Testis (tissue), 2 donors: ENCODE results near the gene FHAD1.

Experiments used
- POLR2A ChIP-seq: fragments of 450-650 bp; IDR thresholded peaks from one replicate; pipeline ENCODE4 v1.6.1; 2017; ENCODE audit warnings: antibody characterized with exemption, mild to moderate bottlenecking, moderate library complexity
- TF ChIP-seq, protein P1 (sequence below), 3 experiments: fragments of 450-650 bp in 2 of 3; fragments of 200-600 bp in 1 of 3; sonication (generic) in 1 of 3; IDR thresholded peaks; one replicate each; pipeline ENCODE4 v1.5.1; 2016 to 2019; ENCODE audit warnings: antibody characterized with exemption in 3 of 3, mild to moderate bottlenecking in 2 of 3, moderate library complexity in 1 of 3

DNA sequence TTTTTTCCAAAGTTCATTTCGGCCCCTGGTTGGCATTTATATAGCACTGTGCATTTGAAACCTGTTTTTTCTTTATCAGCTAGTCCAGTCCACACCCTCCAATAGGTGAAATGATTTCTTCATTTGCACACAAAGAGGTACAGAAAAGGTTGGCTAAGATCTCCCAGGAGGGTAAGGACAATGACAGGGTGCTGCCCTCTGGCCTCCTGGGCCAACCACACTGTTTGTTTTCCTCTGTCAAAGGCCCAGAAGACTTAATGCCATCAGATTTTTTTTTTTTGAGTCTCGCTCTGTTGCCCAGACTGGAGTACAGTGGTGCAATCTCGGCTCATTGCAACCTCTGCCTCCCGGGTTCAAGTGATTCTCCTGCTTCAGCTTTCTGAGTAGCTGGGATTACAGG is 92.5 kb downstream of the FHAD1 start:
- TF ChIP-seq, protein P1, sequence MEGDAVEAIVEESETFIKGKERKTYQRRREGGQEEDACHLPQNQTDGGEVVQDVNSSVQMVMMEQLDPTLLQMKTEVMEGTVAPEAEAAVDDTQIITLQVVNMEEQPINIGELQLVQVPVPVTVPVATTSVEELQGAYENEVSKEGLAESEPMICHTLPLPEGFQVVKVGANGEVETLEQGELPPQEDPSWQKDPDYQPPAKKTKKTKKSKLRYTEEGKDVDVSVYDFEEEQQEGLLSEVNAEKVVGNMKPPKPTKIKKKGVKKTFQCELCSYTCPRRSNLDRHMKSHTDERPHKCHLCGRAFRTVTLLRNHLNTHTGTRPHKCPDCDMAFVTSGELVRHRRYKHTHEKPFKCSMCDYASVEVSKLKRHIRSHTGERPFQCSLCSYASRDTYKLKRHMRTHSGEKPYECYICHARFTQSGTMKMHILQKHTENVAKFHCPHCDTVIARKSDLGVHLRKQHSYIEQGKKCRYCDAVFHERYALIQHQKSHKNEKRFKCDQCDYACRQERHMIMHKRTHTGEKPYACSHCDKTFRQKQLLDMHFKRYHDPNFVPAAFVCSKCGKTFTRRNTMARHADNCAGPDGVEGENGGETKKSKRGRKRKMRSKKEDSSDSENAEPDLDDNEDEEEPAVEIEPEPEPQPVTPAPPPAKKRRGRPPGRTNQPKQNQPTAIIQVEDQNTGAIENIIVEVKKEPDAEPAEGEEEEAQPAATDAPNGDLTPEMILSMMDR (IDR thresholded peaks at IDR 0.05) = no peak
- TF ChIP-seq POLR2A = no peak
